ENCODE measurements around the gene NTF4.

- peak; percentile 78 for TF ChIP-seq CTCF (IDR thresholded peaks at IDR 0.05)
- TF ChIP-seq EZH2 (IDR thresholded peaks at IDR 0.05; ENCODE audit: borderline replicate concordance, insufficient read depth, low read depth, low read length, poor library complexity, severe bottlenecking), result no peak
Observed at GRCh38 chr19:49017666-49018351, 46.8 kb downstream of the NTF4 start.

Data from B cell (primary cell).